ENCODE measurements around the gene CBLC. TPM values are rescaled to one million over a fixed set of nuclear protein-coding genes. Genes with fewer than 3 reads are reported as not detected.

The CBLC gene
- polyA plus RNA-seq, 1 donor (not counting 4 experiments of a cell fraction or from before 2014, with no cell fraction given), result 27.8 TPM

DNA sequence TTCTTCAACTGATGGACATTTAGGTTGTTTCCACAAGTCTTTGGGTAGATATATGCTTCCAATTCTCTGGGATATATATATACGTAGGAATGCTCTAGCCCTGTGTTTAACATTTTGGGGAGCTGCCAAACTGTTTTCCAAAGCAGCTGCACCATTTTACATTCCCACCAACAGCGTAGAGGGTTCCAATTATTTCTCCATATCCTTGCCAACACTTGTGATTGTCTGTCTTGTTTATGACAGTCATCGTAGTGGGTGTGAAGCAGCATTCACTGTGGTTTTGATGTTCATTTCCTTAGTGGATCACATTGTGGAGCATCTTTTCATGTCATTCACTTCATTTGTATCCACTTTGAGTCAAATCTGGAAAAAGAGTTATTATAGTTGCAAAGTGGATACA, 4.7 kb upstream of the CBLC start:
- TF ChIP-seq, protein P1, sequence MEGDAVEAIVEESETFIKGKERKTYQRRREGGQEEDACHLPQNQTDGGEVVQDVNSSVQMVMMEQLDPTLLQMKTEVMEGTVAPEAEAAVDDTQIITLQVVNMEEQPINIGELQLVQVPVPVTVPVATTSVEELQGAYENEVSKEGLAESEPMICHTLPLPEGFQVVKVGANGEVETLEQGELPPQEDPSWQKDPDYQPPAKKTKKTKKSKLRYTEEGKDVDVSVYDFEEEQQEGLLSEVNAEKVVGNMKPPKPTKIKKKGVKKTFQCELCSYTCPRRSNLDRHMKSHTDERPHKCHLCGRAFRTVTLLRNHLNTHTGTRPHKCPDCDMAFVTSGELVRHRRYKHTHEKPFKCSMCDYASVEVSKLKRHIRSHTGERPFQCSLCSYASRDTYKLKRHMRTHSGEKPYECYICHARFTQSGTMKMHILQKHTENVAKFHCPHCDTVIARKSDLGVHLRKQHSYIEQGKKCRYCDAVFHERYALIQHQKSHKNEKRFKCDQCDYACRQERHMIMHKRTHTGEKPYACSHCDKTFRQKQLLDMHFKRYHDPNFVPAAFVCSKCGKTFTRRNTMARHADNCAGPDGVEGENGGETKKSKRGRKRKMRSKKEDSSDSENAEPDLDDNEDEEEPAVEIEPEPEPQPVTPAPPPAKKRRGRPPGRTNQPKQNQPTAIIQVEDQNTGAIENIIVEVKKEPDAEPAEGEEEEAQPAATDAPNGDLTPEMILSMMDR (optimal IDR thresholded peaks at IDR 0.05 in 1 of 3, IDR thresholded peaks at IDR 0.05 in 1 of 3, conservative IDR thresholded peaks at IDR 0.05 in 1 of 3; ENCODE audit: extremely low read depth in 1 of 3, insufficient read depth in 2 of 3, low read length in 3 of 3), result no peak
- TF ChIP-seq EZH2 (IDR thresholded peaks at IDR 0.05; ENCODE audit: low read length), result no peak
- Histone ChIP-seq H3K4me1 (ENCODE audit: control insufficient read depth, extremely low read depth, insufficient read depth, low read length) (peaks cover 41% of the 10 kb centered on the region), H3K27me3 (ENCODE audit: control insufficient read depth, extremely low read depth, insufficient read depth, low read length) (no peaks in the 10 kb centered on the region), H3K9ac (ENCODE audit: control insufficient read depth, extremely low read depth, insufficient read depth, low read length) (no peak overlapping the region), H4K20me1 (ENCODE audit: control insufficient read depth, extremely low read depth, insufficient read depth, low read length) (no peaks in the 10 kb centered on the region), H3K27ac (ENCODE audit: control insufficient read depth, insufficient read depth, low read length) (peak overlapping the region; percentile 86), H3K9me1 (ENCODE audit: control insufficient read depth, extremely low read depth, insufficient read depth, low read length) (no peaks in the 10 kb centered on the region), H3K79me2 (ENCODE audit: control insufficient read depth, insufficient read depth, low read length) (peaks cover 3% of the 10 kb centered on the region), H3K4me3 (ENCODE audit: control insufficient read depth in 2 of 3, extremely low read depth in 1 of 3, insufficient read depth in 2 of 3, low read depth in 1 of 3, low read length in 3 of 3) (no peak overlapping the region), H3K4me2 (ENCODE audit: control insufficient read depth, extremely low read depth, insufficient read depth, low read depth, low read length) (no peak overlapping the region), H3K9me3 (ENCODE audit: control insufficient read depth, low read depth, low read length) (no peaks in the 10 kb centered on the region), H3K36me3 (ENCODE audit: control insufficient read depth in 2 of 2, extremely low read depth in 1 of 2, insufficient read depth in 2 of 2, low read length in 2 of 2) (no peaks in the 10 kb centered on the region), H2AFZ (ENCODE audit: control insufficient read depth, low read length) (no peak overlapping the region)
- dilution Hi-C loops (cut with MboI; ENCODE audit: extremely low pct_ligation_motif_present, low sequenced_read_pairs), result no loop called here
- no peak for DNase-seq (ENCODE audit: low read depth, low spot score)
- FAIRE-seq, result no peak

DNA sequence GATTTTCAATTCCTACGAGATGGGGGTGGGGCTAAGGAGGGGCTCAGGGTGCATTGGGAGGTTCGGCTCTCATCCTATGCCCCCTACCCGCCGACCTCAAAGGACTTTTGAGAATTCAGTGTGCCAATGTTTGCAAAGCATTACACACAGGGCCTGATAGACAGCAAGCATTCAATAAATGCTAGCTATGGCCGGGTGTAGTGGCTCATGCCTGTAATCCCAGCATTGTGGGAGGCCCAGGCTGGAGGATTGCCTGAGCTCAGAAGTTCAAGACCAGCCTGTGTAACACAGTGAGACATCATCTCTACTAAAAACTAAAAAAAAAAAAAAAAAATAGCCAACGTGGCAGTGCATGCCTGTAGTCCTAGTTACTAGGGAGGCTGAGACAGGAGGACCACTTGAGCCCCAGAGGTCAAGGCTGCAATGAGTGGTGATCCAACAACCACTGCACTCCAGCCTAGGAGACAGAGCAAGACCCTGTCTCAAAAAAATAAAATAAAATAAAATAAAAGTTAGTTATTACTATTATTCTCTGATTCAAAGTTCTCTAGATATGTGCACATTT, 1.9 kb upstream of the CBLC start:
- Histone ChIP-seq H3K9ac (ENCODE audit: control insufficient read depth, extremely low read depth, insufficient read depth, low read length) (peak overlapping the region; percentile 87), H2AFZ (ENCODE audit: control insufficient read depth, low read length) (no peak overlapping the region), H3K4me1 (ENCODE audit: control insufficient read depth, extremely low read depth, insufficient read depth, low read length) (peaks cover 57% of the 10 kb centered on the region), H3K27ac (ENCODE audit: control insufficient read depth, insufficient read depth, low read length) (peak overlapping the region; percentile 86), H3K9me1 (ENCODE audit: control insufficient read depth, extremely low read depth, insufficient read depth, low read length) (peaks cover 4% of the 10 kb centered on the region), H3K36me3 (ENCODE audit: control insufficient read depth in 2 of 2, extremely low read depth in 1 of 2, insufficient read depth in 2 of 2, low read length in 2 of 2) (peaks cover 2 to 8% of the 10 kb centered on the region in 2 experiments), H3K4me3 (ENCODE audit: control insufficient read depth in 2 of 3, extremely low read depth in 1 of 3, insufficient read depth in 2 of 3, low read depth in 1 of 3, low read length in 3 of 3) (no peak overlapping the region), H3K4me2 (ENCODE audit: control insufficient read depth, extremely low read depth, insufficient read depth, low read depth, low read length) (peak overlapping the region; percentile 76), H3K79me2 (ENCODE audit: control insufficient read depth, insufficient read depth, low read length) (peaks cover 22% of the 10 kb centered on the region), H3K9me3 (ENCODE audit: control insufficient read depth, low read depth, low read length) (no peaks in the 10 kb centered on the region), H3K27me3 (ENCODE audit: control insufficient read depth, extremely low read depth, insufficient read depth, low read length) (no peaks in the 10 kb centered on the region), H4K20me1 (ENCODE audit: control insufficient read depth, extremely low read depth, insufficient read depth, low read length) (no peaks in the 10 kb centered on the region)
- dilution Hi-C loops (cut with MboI; ENCODE audit: extremely low pct_ligation_motif_present, low sequenced_read_pairs), result no loop called here
- TF ChIP-seq, protein P1 (optimal IDR thresholded peaks at IDR 0.05 in 1 of 3, IDR thresholded peaks at IDR 0.05 in 1 of 3, conservative IDR thresholded peaks at IDR 0.05 in 1 of 3; ENCODE audit: extremely low read depth in 1 of 3, insufficient read depth in 2 of 3, low read length in 3 of 3), result no peak
- no peak for TF ChIP-seq EZH2 (IDR thresholded peaks at IDR 0.05; ENCODE audit: low read length)
- DNase-seq (ENCODE audit: low read depth, low spot score) (no peak), FAIRE-seq (peak; percentile 78)

Data from keratinocyte (primary cell).